HG02678 (cell line): Measurements from ENCODE around the gene C16orf89.
A peak's percentile ranks its signal among the peaks of the same experiment; 100 is the strongest.
"Not testable (repeated sequence)": the region's sequence is repeated elsewhere in the genome, so short reads cannot be mapped to it uniquely, and the experiment has no call there.

Source experiments
- ATAC-seq: cut with Tn5 transposase; IDR thresholded peaks from one replicate; pipeline ENCODE4 v1.9.1; 2021; ENCODE audit warnings: mild to moderate bottlenecking, moderate library complexity; ENCODE audit not compliant: unreplicated experiment

Gene C16orf89

GRCh38 chr16:5065813-5066212 is at the start of gene C16orf89:
C16orf89 (minus strand) TSS chr16:5065956; CDS start chr16:5065908, 48 bp downstream.
- ATAC-seq, result no peak

GRCh38 chr16:5110933-5111332 is 45.2 kb upstream of the C16orf89 start:
- not testable (repeated sequence) for ATAC-seq

GRCh38 chr16:5108505-5109158 is 42.9 kb upstream of the C16orf89 start:
- no peak for ATAC-seq

DNA sequence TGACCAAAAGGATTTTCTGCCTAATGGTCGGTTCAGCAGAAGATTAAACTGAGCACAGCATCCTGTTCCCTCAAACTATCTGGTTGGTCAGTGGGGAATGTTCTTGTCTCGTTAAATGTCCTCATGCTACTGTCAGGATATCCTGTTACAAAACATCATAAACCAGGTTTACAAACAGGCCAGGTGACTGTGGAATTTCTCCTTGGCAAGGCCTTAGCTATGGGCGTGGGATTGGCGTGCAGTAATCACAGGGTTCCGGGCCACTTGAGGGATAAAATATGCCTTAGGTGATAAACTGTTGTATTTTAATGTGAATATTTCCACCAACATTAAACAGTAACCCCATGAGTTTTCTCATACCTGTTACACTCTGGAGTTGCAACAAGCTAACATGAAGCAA is 39.3 kb upstream of the C16orf89 start:
- not testable (repeated sequence) for ATAC-seq

GRCh38 chr16:5103296-5104032 is 37.7 kb upstream of the C16orf89 start:
- ATAC-seq, result not testable (repeated sequence)

DNA sequence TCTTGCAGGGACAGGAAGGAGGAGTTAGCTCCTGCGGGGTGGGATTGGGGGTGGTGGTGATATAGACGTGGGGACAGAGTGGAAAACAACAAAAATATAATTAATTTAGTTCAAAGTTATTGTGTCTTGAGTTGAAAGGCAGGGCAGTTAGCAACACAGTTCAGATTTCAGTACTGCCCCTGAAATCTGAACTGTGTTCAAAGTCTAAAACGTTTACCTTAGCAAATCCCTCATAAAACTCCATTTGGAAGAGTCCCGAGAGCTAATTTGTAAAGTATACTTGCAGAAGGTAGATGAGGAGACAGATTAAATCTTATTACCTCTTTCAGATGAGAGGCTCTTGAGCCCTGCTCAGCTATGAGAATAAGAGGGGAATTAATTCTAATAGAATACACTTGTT is 33.4 kb upstream of the C16orf89 start:
- ATAC-seq, result not testable (repeated sequence)

- ATAC-seq, result peak; percentile 85
Measured at GRCh38 chr16:5098221-5099159, 32.7 kb upstream of the C16orf89 start.

DNA sequence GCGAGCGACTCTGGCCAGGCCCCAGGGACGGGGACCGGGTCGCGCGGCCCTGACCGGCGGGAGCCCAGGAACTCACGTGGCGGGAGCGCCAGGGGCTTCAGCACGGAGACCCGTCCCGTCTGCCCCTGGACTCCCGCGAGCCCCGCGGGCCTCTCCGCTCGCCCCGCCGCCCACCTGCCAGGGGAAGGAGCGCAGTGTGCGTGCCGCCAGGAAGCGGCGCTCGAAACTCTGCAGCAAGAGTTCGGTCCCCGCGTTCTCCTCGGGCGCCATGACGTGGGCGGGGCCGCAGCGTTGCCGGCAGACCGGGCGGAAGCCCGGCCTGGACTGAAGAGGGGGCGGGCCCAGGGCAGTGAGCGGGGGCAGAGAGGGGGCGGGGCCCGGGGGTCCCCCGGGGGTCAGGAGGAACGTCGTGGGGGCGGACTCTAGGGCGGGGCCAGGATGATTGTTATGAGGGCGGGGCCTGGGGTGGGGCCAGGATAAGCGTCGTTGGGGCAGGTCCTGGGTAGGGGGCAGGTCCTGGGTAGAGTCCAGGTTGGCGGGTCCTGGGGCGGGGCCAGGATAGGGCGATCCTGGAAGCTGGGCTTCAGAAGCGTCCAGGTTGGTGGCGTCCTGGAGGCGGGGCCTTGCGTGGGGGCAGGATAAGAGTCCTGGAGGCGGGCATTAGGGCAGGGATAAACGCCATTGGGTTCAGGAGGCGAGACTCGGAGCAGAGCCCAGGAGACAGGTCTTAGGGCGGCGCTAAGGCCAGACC is 31.9 kb upstream of the C16orf89 start, which contains the start of gene EEF2KMT:
Gene EEF2KMT, minus strand, starts transcription at position 326 of the 751 bp plus-strand sequence. Its CDS starts 56 bp downstream, at position 270.
- ATAC-seq, result peak; percentile 92

DNA sequence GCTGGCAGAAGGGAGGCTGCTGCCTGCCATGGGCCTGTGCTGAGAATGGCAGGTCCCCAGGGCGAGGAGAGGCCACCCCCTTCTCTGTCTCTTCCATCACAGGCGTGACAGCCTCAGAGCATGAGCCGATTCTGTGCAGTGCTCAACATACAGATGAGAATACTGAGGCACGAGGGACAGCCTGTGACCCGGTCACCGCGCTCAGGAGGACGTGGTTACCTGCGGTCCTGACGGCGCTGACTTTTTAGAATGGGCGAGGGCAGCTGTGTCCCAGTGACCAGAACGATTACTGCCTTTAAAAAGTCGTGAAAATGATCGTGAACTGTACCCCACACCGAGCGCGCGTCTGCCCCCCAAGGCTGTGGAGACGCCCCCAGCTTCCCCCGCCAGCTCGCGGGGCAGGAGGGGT is 31.3 kb upstream of the C16orf89 start:
- not testable (repeated sequence) for ATAC-seq

DNA sequence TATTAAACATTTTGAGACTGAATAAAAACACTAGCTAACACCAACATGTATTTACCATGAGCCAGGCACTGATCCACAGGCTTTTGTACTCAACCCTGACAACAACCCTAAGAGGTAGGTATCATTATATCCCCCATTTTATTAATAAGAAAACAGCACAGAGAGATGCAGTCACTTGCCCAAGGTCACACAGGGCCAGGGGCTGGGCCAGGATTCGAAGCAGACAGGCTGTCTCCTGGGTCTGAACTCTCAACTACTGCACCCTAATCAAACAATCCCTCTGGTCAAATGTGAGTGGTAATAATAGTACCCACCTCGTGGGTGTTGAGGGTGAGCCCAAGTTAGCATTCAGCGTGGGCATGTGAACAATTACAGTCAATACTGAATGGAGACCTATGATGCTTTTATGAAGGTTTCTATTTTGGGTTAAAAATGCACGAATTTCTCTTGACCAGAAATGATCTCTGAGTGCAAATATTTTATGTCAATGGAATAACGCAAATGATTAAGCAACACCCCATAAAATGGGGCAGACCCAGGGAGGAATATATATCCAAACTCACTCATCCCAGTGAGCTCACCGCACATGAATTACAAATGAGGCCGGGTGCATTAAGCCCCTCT is 30.8 kb upstream of the C16orf89 start:
- not testable (repeated sequence) for ATAC-seq

DNA sequence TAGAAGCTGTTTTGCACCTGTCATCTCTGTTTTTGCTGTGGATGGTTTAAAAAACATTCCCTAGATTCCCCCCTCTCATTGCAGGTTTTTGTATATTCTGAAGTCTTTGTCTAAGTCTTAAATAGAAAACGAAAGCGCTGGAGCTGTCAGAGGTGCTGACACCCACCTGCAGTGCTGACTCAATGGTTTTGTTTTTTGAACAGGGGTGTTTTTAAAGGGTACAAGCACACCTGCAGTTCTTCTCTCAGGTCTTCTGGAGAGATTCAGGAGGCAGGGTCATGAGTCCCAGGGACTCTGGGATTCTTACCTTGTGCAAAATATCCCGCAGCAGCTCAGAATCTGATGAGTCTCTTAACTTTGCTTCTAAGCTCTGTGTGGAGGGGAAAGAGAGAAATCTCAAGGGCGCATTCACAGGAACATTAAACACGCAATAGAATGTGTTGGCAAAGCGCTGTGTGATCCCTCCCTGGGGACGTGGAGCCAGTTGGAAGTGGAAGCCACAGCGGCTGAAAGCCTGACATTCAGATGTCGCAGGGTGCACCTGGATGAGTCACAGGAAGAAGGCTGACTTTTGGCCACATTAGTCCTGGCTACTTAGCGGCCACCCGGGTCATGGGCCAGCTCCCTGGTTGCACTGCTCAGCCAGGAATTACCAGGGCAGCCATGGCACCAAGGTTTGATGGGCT is 29.5 kb upstream of the C16orf89 start:
- ATAC-seq, result not testable (repeated sequence)

DNA sequence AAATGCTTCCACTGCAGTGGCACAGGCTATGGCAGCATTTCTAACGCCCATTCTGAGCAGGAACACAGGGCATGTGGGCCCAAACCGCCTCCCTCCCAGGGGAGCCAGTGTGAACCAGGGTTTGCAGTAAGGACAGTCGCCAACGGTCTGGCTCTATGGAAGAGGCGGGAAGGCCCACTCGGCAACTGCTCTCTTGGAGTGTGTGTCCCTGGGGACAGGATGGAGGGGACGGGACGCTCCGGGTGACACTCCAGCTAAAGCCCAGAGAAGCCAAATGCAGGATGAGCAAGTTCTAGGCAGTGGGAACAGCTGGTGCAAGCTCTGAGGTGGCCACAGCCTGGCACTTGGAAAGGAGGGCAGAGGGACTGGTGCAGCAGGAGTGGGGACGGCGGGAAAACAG is 28.0 kb upstream of the C16orf89 start:
- ATAC-seq, result not testable (repeated sequence)

DNA sequence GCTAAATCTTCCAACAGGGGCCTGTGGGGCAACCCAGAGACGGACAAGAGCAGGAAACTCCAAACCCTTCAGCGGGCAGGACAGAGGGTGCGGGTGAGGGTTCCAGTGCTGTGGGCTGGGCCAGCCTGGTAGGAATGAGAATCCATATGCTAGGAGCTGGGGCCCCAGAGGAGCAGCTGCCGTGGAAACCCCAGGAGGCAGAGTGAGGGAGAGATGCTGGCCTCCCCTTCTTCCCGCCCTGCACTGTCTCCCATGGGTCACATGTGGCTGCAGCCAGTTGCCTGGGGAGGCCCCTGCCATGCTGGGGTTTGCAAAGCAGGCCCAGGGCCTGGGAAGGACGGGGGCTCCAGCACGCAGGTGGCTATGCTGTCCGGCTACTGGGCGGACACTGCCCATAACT is 27.3 kb upstream of the C16orf89 start:
- ATAC-seq, result not testable (repeated sequence)

DNA sequence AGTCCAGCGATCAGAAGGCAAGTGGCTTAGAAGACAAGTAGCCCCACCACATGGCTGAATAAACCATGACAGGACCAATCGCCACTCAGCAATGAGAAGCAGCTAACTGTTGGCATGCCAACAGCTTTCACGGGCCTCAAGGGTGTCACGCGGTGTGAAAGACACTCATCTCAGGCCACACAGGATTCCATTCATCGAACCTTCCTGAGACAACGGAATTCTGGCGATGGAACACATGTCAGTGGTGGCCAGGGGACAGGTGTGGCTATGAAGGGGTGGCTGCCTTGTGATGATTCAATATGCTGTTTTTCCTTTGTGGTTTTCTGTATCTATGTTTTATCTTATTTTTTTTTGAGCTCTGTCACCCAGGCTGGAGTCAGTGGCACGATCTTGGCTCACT is 24.8 kb upstream of the C16orf89 start:
- not testable (repeated sequence) for ATAC-seq

- not testable (repeated sequence) for ATAC-seq
Measured at GRCh38 chr16:5089911-5090555, 24.3 kb upstream of the C16orf89 start.

GRCh38 chr16:5088936-5089335 is 23.2 kb upstream of the C16orf89 start:
- ATAC-seq, result not testable (repeated sequence)

- not testable (repeated sequence) for ATAC-seq
Measured at GRCh38 chr16:5088086-5088790, 22.5 kb upstream of the C16orf89 start.

DNA sequence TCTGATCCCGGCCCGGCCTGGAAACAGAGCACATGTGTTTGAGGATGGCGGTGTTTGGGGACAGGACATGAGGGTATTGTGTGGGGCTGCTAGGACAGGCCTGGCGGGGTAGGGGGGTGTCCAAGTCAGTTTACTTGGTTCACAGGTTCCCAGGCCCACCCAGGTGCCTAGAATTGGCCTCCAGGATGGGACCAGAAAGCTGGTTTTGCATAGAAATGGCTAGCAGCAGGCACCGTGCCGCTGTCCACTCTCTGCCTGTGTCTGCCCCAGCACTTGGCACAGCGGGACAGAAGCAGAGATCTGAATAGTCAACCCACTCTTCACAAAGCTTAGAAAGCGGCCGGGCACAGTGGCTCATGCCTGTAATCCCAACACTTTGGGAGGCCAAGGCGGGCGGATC is 20.0 kb upstream of the C16orf89 start:
- not testable (repeated sequence) for ATAC-seq
